ENCODE data around the gene TCF4.

DNA sequence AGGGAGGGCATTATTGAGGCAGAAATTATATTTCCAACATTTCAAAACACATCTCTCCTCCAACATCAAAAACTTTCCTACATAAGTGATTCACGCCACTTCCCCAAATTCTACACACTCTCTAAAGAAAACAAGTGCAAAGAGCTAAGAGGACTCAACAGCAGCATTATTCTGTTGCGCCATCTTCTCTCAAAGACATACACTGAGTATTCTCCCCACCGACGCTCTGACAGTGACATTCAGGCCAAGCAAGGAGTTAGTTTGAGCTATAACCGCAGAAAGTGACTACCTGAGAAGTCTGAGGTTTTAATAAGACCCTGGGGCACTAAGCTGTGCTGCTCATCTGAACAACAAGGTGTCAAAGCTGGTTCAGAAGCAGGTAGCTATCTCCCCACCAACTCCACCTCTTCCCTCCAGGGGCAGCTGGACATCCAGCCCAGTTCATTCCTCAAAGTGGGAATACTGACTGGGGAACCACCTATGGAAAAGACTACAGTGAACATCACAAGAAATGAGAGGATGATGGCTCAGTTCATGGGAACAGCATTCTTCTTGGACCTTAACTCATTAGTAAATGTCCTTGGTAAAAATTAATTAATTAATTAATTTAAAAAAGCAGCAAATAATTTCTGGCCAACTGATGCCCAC is 319.2 kb downstream of the TCF4 start:
- TF ChIP-seq POLR2AphosphoS5 (IDR thresholded peaks at IDR 0.05; ENCODE audit: low read depth, low read length): no peak
- TF ChIP-seq, protein P1, sequence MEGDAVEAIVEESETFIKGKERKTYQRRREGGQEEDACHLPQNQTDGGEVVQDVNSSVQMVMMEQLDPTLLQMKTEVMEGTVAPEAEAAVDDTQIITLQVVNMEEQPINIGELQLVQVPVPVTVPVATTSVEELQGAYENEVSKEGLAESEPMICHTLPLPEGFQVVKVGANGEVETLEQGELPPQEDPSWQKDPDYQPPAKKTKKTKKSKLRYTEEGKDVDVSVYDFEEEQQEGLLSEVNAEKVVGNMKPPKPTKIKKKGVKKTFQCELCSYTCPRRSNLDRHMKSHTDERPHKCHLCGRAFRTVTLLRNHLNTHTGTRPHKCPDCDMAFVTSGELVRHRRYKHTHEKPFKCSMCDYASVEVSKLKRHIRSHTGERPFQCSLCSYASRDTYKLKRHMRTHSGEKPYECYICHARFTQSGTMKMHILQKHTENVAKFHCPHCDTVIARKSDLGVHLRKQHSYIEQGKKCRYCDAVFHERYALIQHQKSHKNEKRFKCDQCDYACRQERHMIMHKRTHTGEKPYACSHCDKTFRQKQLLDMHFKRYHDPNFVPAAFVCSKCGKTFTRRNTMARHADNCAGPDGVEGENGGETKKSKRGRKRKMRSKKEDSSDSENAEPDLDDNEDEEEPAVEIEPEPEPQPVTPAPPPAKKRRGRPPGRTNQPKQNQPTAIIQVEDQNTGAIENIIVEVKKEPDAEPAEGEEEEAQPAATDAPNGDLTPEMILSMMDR (IDR thresholded peaks at IDR 0.05 in 2 of 3, conservative IDR thresholded peaks at IDR 0.05 in 1 of 3; ENCODE audit: borderline replicate concordance in 1 of 3, insufficient read depth in 1 of 3, low read depth in 2 of 3, low read length in 2 of 3): no peak
- no peak for TF ChIP-seq EZH2 (IDR thresholded peaks at IDR 0.05)
- TF ChIP-seq CBX3 (IDR thresholded peaks at IDR 0.05; ENCODE audit: low read depth): no peak
- TF ChIP-seq SP1 (IDR thresholded peaks at IDR 0.05; ENCODE audit: low read depth): no peak
- no peak for TF ChIP-seq POLR2A (IDR thresholded peaks at IDR 0.05; ENCODE audit: borderline replicate concordance, extremely low read depth, insufficient read depth, insufficient read length)
- TF ChIP-seq RAD21 (IDR thresholded peaks at IDR 0.05; ENCODE audit: low read depth): no peak
- no peak for TF ChIP-seq ATF3 (IDR thresholded peaks at IDR 0.05)
- no peak for TF ChIP-seq MAX (IDR thresholded peaks at IDR 0.05)
- TF ChIP-seq ELF1 (IDR thresholded peaks at IDR 0.05; ENCODE audit: borderline replicate concordance, low read depth): no peak
- TF ChIP-seq, protein P2, sequence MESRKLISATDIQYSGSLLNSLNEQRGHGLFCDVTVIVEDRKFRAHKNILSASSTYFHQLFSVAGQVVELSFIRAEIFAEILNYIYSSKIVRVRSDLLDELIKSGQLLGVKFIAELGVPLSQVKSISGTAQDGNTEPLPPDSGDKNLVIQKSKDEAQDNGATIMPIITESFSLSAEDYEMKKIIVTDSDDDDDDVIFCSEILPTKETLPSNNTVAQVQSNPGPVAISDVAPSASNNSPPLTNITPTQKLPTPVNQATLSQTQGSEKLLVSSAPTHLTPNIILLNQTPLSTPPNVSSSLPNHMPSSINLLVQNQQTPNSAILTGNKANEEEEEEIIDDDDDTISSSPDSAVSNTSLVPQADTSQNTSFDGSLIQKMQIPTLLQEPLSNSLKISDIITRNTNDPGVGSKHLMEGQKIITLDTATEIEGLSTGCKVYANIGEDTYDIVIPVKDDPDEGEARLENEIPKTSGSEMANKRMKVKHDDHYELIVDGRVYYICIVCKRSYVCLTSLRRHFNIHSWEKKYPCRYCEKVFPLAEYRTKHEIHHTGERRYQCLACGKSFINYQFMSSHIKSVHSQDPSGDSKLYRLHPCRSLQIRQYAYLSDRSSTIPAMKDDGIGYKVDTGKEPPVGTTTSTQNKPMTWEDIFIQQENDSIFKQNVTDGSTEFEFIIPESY (IDR thresholded peaks at IDR 0.05; ENCODE audit: extremely low read depth, insufficient replicate concordance, low read length): no peak
